Type B pancreatic cell (in vitro differentiated cells): ENCODE measurements around the gene RNF8. TPM values are rescaled to one million over a fixed set of nuclear protein-coding genes. Genes with fewer than 3 reads are reported as not detected.
"Not testable (repeated sequence)": the region's sequence is repeated elsewhere in the genome, so short reads cannot be mapped to it uniquely, and the experiment has no call there.

ENCODE experiments used
- DNase-seq: peaks from one replicate; pipeline ENCODE4 v3.0.0; 2021; ENCODE audit warnings: mixed read lengths; ENCODE audit not compliant: unreplicated experiment; ENCODE audit errors: extremely low spot score
- H3K27ac Mint-ChIP-seq: 2 replicates; pipeline ENCODE4 v1.8.0; 2021; ENCODE audit warnings: mild to moderate bottlenecking, mixed read lengths
- H3K27me3 Mint-ChIP-seq: 2 replicates; pipeline ENCODE4 v1.8.0; 2021; ENCODE audit warnings: mixed read lengths
- H3K36me3 Mint-ChIP-seq: 2 replicates; pipeline ENCODE4 v1.8.0; 2021; ENCODE audit warnings: mixed read lengths
- H3K4me1 Mint-ChIP-seq: one replicate; pipeline ENCODE4 v1.8.0; 2021; ENCODE audit warnings: mixed read lengths; ENCODE audit not compliant: unreplicated experiment
- H3K4me3 Mint-ChIP-seq: 2 replicates; pipeline ENCODE4 v1.8.0; 2021; ENCODE audit warnings: mild to moderate bottlenecking, mixed read lengths
- H3K9me3 Mint-ChIP-seq: 2 replicates; pipeline ENCODE4 v1.8.0; 2021; ENCODE audit warnings: mixed read lengths
- total RNA-seq: library from RNA; stranded (reverse); gene quantifications from 2 replicates; pipeline ENCODE4 v1.2.1, GENCODE V29; 2021; ENCODE audit warnings: low replicate concordance
- TF ChIP-seq, protein P1 (sequence below): fragments of 200-600 bp; sonication (generic); conservative IDR thresholded peaks from 2 replicates; pipeline ENCODE4 v1.5.0; 2021; ENCODE audit warnings: antibody characterized with exemption, mild to moderate bottlenecking

RNF8 gene
- total RNA-seq, 1 donor from 2014 or later, result 38.6 TPM

DNA sequence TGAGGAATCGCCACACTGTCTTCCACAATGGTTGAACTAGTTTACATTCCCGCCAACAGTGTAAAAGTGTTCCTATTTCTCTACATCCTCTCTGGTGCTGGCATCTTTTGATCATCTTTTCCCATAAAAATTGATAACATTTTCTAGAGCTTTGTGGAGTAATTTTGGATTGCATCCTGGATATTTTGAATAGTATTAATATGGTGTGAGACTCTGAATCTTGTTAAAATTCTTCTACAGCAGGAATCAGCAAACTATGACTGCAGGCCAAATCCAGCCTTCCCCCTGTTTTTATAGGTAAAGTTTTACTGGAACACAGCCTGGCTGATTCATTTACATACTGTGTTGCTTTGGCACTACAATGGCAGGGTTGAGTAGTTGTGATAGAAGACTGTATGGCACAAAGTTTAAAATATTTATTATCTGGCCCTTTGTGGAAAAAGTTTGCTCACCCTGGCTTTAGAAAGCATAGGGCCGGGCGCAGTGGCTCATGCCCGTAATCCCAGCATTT, 15.0 kb upstream of the RNF8 start:
- H3K27me3 Mint-ChIP-seq, result peaks cover 12% of the 10 kb centered on the region
- TF ChIP-seq, protein P1, sequence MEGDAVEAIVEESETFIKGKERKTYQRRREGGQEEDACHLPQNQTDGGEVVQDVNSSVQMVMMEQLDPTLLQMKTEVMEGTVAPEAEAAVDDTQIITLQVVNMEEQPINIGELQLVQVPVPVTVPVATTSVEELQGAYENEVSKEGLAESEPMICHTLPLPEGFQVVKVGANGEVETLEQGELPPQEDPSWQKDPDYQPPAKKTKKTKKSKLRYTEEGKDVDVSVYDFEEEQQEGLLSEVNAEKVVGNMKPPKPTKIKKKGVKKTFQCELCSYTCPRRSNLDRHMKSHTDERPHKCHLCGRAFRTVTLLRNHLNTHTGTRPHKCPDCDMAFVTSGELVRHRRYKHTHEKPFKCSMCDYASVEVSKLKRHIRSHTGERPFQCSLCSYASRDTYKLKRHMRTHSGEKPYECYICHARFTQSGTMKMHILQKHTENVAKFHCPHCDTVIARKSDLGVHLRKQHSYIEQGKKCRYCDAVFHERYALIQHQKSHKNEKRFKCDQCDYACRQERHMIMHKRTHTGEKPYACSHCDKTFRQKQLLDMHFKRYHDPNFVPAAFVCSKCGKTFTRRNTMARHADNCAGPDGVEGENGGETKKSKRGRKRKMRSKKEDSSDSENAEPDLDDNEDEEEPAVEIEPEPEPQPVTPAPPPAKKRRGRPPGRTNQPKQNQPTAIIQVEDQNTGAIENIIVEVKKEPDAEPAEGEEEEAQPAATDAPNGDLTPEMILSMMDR, result no peak
- H3K27ac Mint-ChIP-seq, result no peak overlapping the region
- H3K36me3 Mint-ChIP-seq, result no peaks in the 10 kb centered on the region
- no peaks in the 10 kb centered on the region for H3K9me3 Mint-ChIP-seq
- no peak for DNase-seq
- no peak overlapping the region for H3K4me3 Mint-ChIP-seq
- no peaks in the 10 kb centered on the region for H3K4me1 Mint-ChIP-seq

DNA sequence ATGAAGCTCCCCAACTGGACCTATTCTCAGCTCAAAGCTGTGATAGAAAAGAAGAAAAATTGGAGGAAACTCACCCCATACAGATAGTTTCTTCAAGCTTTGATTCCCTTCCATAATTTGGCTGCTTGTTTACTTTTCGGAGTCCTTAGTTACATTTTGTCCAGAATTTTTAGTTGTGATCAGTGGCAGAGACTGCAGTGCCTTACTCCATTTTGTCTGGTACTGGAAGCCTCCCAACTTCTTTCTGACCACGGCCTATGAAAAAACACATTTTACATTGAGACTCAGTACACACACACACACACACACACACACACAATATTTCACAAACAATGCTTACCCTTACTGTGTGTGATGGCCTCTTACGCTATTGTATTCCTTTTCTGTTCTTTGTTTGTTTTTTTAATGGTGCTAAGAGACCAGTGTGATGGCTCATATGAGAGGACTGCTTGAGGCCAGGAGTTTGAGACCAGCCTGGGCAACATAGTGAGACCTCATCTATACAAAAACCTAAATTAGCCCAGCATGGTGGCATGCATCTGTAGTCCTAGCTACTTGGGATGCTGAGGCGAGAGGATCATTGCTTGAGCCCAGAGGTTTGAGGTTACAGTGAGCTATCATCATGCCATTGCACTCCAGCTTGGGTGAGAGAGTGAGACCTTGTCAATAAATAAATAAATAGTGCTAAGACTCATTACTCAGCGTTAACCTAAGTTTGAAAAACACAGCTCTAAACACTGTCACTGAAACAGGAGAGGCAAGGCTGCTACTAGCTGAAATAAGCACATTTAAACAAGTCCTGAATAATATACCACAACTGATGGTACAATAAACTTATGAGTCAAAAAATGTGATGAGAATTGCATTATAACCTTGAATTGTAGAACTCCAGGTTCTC, 13.8 kb upstream of the RNF8 start:
- Mint-ChIP-seq H3K27ac (no peak overlapping the region), H3K27me3 (peaks cover 21% of the 10 kb centered on the region), H3K4me1 (no peaks in the 10 kb centered on the region), H3K9me3 (no peaks in the 10 kb centered on the region), H3K36me3 (no peaks in the 10 kb centered on the region), H3K4me3 (no peak overlapping the region)
- no peak for DNase-seq
- TF ChIP-seq, protein P1, result no peak

- no peaks in the 10 kb centered on the region for H3K4me1 Mint-ChIP-seq
- H3K4me3 Mint-ChIP-seq, result no peak overlapping the region
- DNase-seq, result no peak
- no peaks in the 10 kb centered on the region for H3K36me3 Mint-ChIP-seq
- H3K9me3 Mint-ChIP-seq, result no peaks in the 10 kb centered on the region
- TF ChIP-seq, protein P1, result no peak
- peaks cover 21% of the 10 kb centered on the region for H3K27me3 Mint-ChIP-seq
- H3K27ac Mint-ChIP-seq, result no peak overlapping the region
Measured at GRCh38 chr6:37340639-37340943, 13.2 kb upstream of the RNF8 start.

GRCh38 chr6:37343248-37343647, 10.5 kb upstream of the RNF8 start:
- Mint-ChIP-seq H3K27ac (no peak overlapping the region), H3K9me3 (no peaks in the 10 kb centered on the region), H3K36me3 (no peaks in the 10 kb centered on the region), H3K27me3 (peaks cover 24% of the 10 kb centered on the region), H3K4me3 (no peak overlapping the region), H3K4me1 (no peaks in the 10 kb centered on the region)
- TF ChIP-seq, protein P1, result no peak
- no peak for DNase-seq

- Mint-ChIP-seq H3K27me3 (peaks cover 24% of the 10 kb centered on the region), H3K27ac (no peak overlapping the region), H3K4me1 (no peaks in the 10 kb centered on the region), H3K4me3 (no peak overlapping the region), H3K36me3 (no peaks in the 10 kb centered on the region), H3K9me3 (no peaks in the 10 kb centered on the region)
- TF ChIP-seq, protein P1, result no peak
- no peak for DNase-seq
Measured at GRCh38 chr6:37344308-37344707, 9.5 kb upstream of the RNF8 start.

GRCh38 chr6:37345804-37346203, 8.0 kb upstream of the RNF8 start:
- DNase-seq, H3K36me3 Mint-ChIP-seq, H3K4me1 Mint-ChIP-seq, H3K9me3 Mint-ChIP-seq, H3K4me3 Mint-ChIP-seq, H3K27ac Mint-ChIP-seq: not testable (repeated sequence)
- peaks cover 24% of the 10 kb centered on the region for H3K27me3 Mint-ChIP-seq
